GM21526 (cell line): ENCODE results near the gene TMA16.
A peak's percentile ranks its signal among the peaks of the same experiment; 100 is the strongest.
"Not testable (repeated sequence)": the region's sequence is repeated elsewhere in the genome, so short reads cannot be mapped to it uniquely, and the experiment has no call there.

Experiments
- ATAC-seq: cut with Tn5 transposase; IDR thresholded peaks from one replicate; pipeline ENCODE4 v1.9.1; 2021; ENCODE audit warnings: moderate library complexity; ENCODE audit not compliant: unreplicated experiment, low FRiP score

Gene TMA16

GRCh38 chr4:163494360-163495241 is at the start of gene TMA16:
Gene TMA16 (plus strand): TSS chr4:163494690. CDS start chr4:163494802, 112 bp downstream.
- peak; percentile 89 for ATAC-seq

- ATAC-seq, result not testable (repeated sequence)
These were observed 47.5 kb upstream of the TMA16 start for GRCh38 chr4:163447023-163447422.

GRCh38 chr4:163447481-163447880 is 47.0 kb upstream of the TMA16 start:
- ATAC-seq, result no peak

GRCh38 chr4:163448540-163449203 is 45.8 kb upstream of the TMA16 start:
- no peak for ATAC-seq

GRCh38 chr4:163462556-163462955 is 31.9 kb upstream of the TMA16 start:
- ATAC-seq, result no peak

- no peak for ATAC-seq
These were observed 27.3 kb upstream of the TMA16 start for GRCh38 chr4:163467082-163467770.

GRCh38 chr4:163470391-163470790 is 24.1 kb upstream of the TMA16 start:
- ATAC-seq, result no peak

- no peak for ATAC-seq
These were observed 21.4 kb upstream of the TMA16 start for GRCh38 chr4:163473130-163473529.

- no peak for ATAC-seq
These were observed 20.9 kb upstream of the TMA16 start, which contains the start of gene TKTL2 for GRCh38 chr4:163473576-163473975. Gene TKTL2 (minus strand): TSS chr4:163473754. CDS start chr4:163473734, 20 bp downstream.

- no peak for ATAC-seq
These were observed 20.5 kb upstream of the TMA16 start for GRCh38 chr4:163474027-163474426.

- ATAC-seq, result no peak
These were observed 17.6 kb upstream of the TMA16 start for GRCh38 chr4:163476761-163477438.

- ATAC-seq, result peak; percentile 82
These were observed 12.3 kb upstream of the TMA16 start for GRCh38 chr4:163482190-163482589.

- ATAC-seq, result peak; percentile 40
These were observed 9.6 kb upstream of the TMA16 start for GRCh38 chr4:163484906-163485305.

- ATAC-seq, result no peak
These were observed 8.9 kb upstream of the TMA16 start for GRCh38 chr4:163485589-163485988.

- no peak for ATAC-seq
These were observed 8.2 kb upstream of the TMA16 start for GRCh38 chr4:163486321-163486720.

- no peak for ATAC-seq
These were observed 4.6 kb upstream of the TMA16 start for GRCh38 chr4:163489929-163490328.

- ATAC-seq, result no peak
These were observed 1.5 kb upstream of the TMA16 start for GRCh38 chr4:163492951-163493504.

GRCh38 chr4:163493643-163494359 is 689 bp upstream of the TMA16 start:
- ATAC-seq, result no peak

- ATAC-seq, result peak; percentile 19
These were observed 1.4 kb downstream of the TMA16 start for GRCh38 chr4:163495900-163496299.

- no peak for ATAC-seq
These were observed 6.1 kb downstream of the TMA16 start for GRCh38 chr4:163500586-163500985.
